GM19438 (cell line): Measurements from ENCODE around the gene CFHR2.
A peak's percentile ranks its signal among the peaks of the same experiment; 100 is the strongest.
"Not testable (repeated sequence)": the region's sequence is repeated elsewhere in the genome, so short reads cannot be mapped to it uniquely, and the experiment has no call there.

Experiments
- ATAC-seq: cut with Tn5 transposase; IDR thresholded peaks from one replicate; pipeline ENCODE4 v1.9.1; 2021; ENCODE audit warnings: low read depth; ENCODE audit not compliant: unreplicated experiment

The CFHR2 gene

GRCh38 chr1:196943568-196943967, at the start of gene CFHR2:
Gene CFHR2 (plus strand): TSS chr1:196943738. CDS start chr1:196943881, 143 bp downstream.
- not testable (repeated sequence) for ATAC-seq

DNA sequence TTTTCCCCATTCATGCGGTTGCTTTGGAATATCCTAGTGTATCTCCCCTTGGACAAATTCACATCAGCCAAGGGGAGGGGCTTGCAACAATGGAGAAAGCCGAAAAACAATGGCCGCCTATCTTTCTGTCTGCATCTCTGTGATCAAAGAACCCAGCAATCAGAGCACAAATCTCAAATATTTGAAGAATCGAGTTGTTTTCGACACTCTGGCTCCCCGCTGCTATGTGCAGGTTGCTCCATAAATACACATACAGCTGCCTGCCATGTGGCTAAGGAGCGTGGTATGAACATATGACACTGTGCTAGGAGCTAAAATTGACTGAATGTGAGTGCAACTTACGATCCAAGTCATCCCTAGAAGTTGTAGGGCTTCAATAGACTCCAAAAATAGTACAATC, 47.2 kb upstream of the CFHR2 start:
- no peak for ATAC-seq

GRCh38 chr1:196897158-196897828, 46.2 kb upstream of the CFHR2 start:
- ATAC-seq, result no peak

DNA sequence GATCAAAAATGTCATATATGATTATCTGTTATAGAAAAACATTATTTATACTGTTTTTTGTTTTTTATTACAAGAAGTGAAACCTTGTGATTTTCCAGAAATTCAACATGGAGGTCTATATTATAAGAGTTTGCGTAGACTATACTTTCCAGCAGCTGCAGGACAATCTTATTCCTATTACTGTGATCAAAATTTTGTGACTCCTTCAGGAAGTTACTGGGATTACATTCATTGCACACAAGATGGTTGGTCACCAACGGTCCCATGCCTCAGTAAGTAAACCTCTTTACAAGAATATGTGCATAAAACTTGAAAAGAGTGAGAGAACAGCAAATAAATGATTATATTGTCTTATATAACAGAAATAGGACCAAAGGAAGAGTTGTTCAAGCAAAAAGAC, 41.2 kb upstream of the CFHR2 start:
- ATAC-seq, result no peak

- no peak for ATAC-seq
These were observed 33.3 kb upstream of the CFHR2 start for GRCh38 chr1:196910215-196910614.

DNA sequence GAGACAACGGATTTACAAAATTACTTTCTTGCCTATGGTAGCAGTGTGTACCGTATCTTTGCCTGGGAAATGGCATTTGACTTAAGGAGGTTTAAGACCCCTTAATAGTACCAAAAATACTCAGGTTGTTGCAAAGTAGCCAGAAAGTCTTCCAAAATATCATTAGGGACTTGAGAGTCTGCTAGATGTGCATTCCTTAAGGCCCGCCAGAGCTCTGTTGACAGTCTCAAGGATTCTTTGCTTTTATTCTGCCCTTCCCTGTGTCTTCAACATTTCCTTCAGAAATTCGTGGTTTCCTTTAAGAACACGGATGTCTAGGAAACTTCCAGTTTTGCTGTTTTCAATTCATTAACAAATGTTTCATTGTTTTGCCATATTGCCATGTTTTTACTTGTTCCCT, 31.3 kb upstream of the CFHR2 start:
- not testable (repeated sequence) for ATAC-seq

GRCh38 chr1:196926839-196927238, 16.7 kb upstream of the CFHR2 start:
- ATAC-seq, result not testable (repeated sequence)

DNA sequence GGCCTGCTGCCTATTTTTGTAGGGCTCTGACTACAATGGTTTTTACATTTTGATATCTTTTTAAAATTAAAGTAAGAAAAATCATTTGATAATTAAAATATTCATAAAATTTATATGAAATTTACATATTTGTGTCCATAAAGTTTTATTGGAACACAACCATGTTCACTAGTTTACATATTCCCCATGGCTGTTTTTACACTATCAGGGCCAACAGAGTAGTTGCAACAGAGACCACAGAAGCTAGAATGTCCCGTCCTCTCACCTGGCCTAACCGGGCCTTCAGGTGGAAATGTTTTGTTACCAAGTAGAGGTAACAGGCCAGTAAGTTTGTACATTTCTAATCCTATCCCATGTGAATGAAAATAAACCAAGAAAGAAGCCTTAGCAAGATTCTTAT, 10.7 kb upstream of the CFHR2 start:
- ATAC-seq, result not testable (repeated sequence)

- no peak for ATAC-seq
These were observed 9.9 kb upstream of the CFHR2 start for GRCh38 chr1:196933531-196934189.

- ATAC-seq, result not testable (repeated sequence)
These were observed 2.1 kb upstream of the CFHR2 start for GRCh38 chr1:196941474-196941873.

DNA sequence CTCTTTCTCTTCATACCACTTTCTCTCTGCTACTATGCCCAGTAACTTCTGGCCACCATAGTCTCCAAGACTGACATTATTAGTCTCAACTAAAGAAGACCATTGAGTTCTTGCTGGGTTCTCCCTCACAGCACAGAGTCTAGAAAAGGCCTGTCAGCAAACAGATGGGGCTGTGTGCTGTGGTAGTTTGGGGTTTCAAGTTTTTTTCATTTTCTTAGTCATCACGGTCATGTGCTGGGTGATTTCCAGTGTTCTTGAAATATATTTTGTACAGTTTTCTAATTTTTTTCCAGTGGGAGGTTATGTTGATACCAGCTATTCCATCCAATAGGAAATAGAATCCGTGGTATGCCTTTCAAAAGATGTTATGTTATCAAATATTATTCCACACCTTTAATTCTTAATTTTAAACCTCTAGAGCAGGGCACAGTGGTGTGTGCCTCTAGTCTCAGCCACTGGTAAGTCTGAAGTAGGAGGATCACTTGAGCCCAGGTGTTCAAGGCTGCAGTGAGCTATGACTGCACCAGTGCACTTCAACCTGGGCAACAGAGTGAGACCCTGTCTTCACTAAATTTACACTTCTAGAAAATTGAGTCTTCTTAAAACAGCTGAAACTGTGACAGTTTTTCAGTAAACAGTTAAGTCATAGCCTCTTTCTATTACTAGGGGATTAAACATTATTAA, 8.3 kb downstream of the CFHR2 start:
- peak; percentile 67 for ATAC-seq

GRCh38 chr1:196954778-196955177, 11.2 kb downstream of the CFHR2 start:
- no peak for ATAC-seq

- no peak for ATAC-seq
These were observed 12.4 kb downstream of the CFHR2 start for GRCh38 chr1:196955926-196956325.

- ATAC-seq, result no peak
These were observed 17.3 kb downstream of the CFHR2 start for GRCh38 chr1:196960854-196961253.

GRCh38 chr1:196970182-196970581, 26.6 kb downstream of the CFHR2 start:
- ATAC-seq, result no peak

DNA sequence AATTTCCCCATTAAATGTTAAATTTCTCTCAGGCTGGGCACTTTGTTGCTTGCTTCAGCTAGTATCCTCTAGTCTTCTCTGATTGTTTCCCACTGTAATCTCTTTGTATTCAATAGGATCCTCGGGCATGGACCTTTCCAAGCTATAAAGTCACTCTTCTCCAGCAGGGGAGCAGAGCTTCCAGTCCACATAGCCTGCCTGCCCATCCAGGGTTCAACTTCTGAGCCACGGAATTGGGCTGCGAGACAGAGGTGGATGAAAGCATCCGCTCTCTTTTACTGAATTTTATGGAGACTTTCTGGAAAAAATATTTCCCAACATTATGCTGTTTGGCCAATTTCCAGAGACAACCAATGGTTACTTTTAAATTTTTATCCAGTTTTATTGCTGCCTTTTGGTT, 32.7 kb downstream of the CFHR2 start:
- ATAC-seq, result no peak

- ATAC-seq, result no peak
These were observed 33.7 kb downstream of the CFHR2 start, which contains the start of gene CFHR5 for GRCh38 chr1:196977278-196977677. Gene CFHR5 (plus strand): TSS chr1:196977556. CDS start chr1:196977665, 109 bp downstream.

DNA sequence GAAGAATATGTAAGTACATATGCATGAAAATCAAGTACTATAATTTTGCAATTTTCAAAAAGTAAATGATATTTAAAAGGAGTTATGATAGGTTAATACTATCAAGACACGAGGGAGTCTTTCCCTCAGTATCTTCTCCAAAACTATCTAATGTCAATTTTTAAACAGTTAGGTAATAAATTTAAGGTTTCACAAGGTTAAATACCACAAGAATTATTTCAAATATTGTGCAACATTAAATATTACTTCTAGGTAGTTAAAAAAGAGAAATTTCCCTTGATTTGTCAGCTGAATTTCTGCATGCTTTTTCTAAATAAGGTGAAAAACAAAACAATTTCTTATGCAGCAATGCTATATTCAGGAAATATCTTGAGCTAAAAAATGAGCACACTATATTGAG, 37.3 kb downstream of the CFHR2 start:
- no peak for ATAC-seq

GRCh38 chr1:196982247-196982646, 38.7 kb downstream of the CFHR2 start:
- ATAC-seq, result not testable (repeated sequence)

- ATAC-seq, result not testable (repeated sequence)
These were observed 48.5 kb downstream of the CFHR2 start for GRCh38 chr1:196991919-196992651.

- no peak for ATAC-seq
These were observed 50.4 kb downstream of the CFHR2 start for GRCh38 chr1:196993916-196994315.
